Right cardiac atrium (tissue), 5 donors: ENCODE data around the gene FANCF. TPM values are rescaled to one million over a fixed set of nuclear protein-coding genes. Genes with fewer than 3 reads are reported as not detected.
A peak's percentile ranks its signal among the peaks of the same experiment; 100 is the strongest.
"Not testable (repeated sequence)": the region's sequence is repeated elsewhere in the genome, so short reads cannot be mapped to it uniquely, and the experiment has no call there.

ENCODE experiments used
- ATAC-seq, 2 donors: fragments of 200-7000 bp; cut with Tn5 transposase; one replicate each; pipeline versions ENCODE4 v1.8.0 to v1.9.1; 2020; ENCODE audit warnings: moderate library complexity in 2 of 2, mild to moderate bottlenecking in 1 of 2
- DNase-seq, 3 donors: peaks; one replicate each; pipeline ENCODE4 v3.0.0-alpha.2; 2020
- H3K27ac ChIP-seq: one replicate; pipeline ENCODE4 v1.5.1; 2013; ENCODE audit warnings: mild to moderate bottlenecking, low read length, control low read depth, moderate library complexity
- H3K27me3 ChIP-seq: one replicate; pipeline ENCODE4 v1.6.1; 2013; ENCODE audit not compliant: control insufficient read depth, insufficient read depth
- H3K4me1 ChIP-seq: one replicate; pipeline ENCODE4 v1.6.1; 2013; ENCODE audit warnings: low read length; ENCODE audit not compliant: control insufficient read depth, insufficient read depth
- H3K4me3 ChIP-seq: one replicate; pipeline ENCODE4 v1.5.1; 2013; ENCODE audit warnings: low read length, control low read depth
- H3K9me3 ChIP-seq: one replicate; pipeline ENCODE4 v1.6.1; 2013; ENCODE audit warnings: low read length; ENCODE audit not compliant: control insufficient read depth
- WGBS: extraction: QIAGEN DNeasy Blood & Tissue Kit; methylation state at CpG from one replicate; pipeline ENCODE4 v1.1.7; 2013; 5-methylcytosine and 5-hydroxymethylcytosine counted together
- intact Hi-C, 4 donors: fragments of 100-400 bp; cut with DNase I; formaldehyde crosslinking; loops; one replicate each; pipeline versions ENCODE4 v1.11.0 to v1.14.0; 2022 to 2023
- polyA plus RNA-seq: library from polyadenylated mRNA; stranded (reverse); fragments of 200-250 nt; gene quantifications from one replicate; pipeline ENCODE4 v1.2.3, GENCODE V29; 2013
- total RNA-seq, 4 donors: library from RNA; stranded (reverse); fragmentation: NEBNext Ultra II Directional; extraction: Animal tissue kit (Norgen Biotek cat#: 25700); gene quantifications; one replicate each; pipeline ENCODE4 v1.2.1, GENCODE V29; 2021
- donor health status: healthy with polysubstance abuse.
- donor health status: DM: no; HTN: yes; CAD: no.
- donor health status: DM: no; HTN: no; CAD: no.
- donor health status: DM: no; HTN: yes; CAD: no; lungs with severe emphysema.
- donor health status: DM: yes; HTN: yes; CAD: no.

FANCF gene
- total and polyA plus RNA-seq, 5 donors: 3.8 to 7.1 (median 6.1) TPM

DNA sequence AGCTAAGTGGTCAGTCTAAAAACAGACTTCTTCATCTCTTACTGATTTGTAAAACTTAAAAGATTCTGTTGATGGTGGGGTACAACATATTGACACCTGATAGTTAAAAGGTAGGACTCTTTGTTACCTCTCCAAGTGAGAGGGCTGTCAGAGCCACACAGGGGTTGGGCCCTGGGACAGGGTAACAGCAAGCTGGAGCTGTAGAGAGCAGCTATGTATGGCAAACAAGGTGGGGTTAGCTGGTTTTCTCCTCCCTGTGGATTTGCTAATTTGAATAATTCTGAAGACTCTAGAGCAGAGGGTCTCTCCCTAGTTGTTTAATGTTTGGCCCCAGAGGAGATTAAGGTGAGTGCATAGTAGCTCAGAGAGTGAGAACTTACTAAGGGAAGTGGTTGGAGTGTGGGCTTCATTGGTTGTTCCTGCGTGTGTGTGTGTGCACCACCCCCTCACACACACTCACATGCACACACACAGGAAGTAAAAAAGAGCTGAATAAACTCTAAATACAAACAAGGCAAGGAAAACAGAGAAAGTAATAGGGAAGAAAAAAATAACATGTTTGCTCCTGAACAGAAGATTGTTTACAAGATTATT, 31.6 kb upstream of the FANCF start:
- Histone ChIP-seq H3K4me3 (no peak overlapping the region), H3K27me3 (no peaks in the 10 kb centered on the region), H3K27ac (no peak overlapping the region), H3K9me3 (no peaks in the 10 kb centered on the region), H3K4me1 (no peaks in the 10 kb centered on the region)
- DNase-seq (no peak), ATAC-seq (no peak)
- intact Hi-C loops: no loop called here
- 51% methylated on average over 1 of the region's 1 CpG for WGBS

DNA sequence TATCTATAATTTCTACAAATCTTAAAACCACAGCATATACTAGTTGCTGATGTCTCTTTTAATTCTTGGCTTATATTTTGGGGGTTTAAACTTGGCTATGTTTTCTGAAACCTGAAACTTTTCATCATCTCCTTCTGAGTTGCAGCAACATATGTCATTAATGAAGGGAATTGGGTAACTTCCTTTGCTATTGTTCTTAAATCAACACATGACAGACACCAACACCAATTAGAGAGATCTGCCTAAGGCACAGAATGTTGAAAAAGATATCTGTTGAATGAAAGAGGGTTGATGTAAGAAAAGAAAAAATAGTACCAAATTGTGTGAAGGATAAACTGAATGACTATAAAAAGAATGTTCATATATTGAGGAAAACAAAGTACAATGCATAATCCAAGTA, 30.5 kb upstream of the FANCF start:
- H3K9me3 ChIP-seq: no peaks in the 10 kb centered on the region
- ATAC-seq (no peak), DNase-seq (no peak)
- no peak overlapping the region for H3K27ac ChIP-seq
- no peaks in the 10 kb centered on the region for H3K4me1 ChIP-seq
- H3K27me3 ChIP-seq: no peaks in the 10 kb centered on the region
- intact Hi-C loops: no loop called here
- H3K4me3 ChIP-seq: no peak overlapping the region

DNA sequence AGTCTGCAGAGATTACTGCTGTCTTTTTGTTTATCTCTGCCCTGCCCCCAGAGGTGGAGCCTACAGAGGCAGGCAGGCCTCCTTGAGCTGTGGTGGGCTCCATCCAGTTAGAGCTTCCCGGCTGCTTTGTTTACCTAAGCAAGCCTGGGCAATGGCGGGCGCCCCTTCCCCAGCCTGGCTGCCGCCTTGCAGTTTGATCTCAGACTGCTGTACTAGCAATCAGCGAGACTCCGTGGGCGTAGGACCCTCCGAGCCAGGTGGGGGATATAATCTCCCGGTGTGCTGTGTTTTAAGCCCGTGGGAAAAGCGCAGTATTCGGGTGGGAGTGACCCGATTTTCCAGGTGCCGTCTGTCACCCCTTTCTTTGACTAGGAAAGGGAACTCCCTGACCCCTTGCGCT, 26.7 kb upstream of the FANCF start:
- H3K27ac ChIP-seq, ATAC-seq, intact Hi-C loops, H3K9me3 ChIP-seq, H3K27me3 ChIP-seq, H3K4me1 ChIP-seq, H3K4me3 ChIP-seq, DNase-seq: not testable (repeated sequence)
- WGBS: 76% methylated on average over 15 of the region's 15 CpGs

- Histone ChIP-seq H3K9me3 (no peaks in the 10 kb centered on the region), H3K4me1 (no peaks in the 10 kb centered on the region), H3K27ac (no peak overlapping the region), H3K27me3 (no peaks in the 10 kb centered on the region), H3K4me3 (no peak overlapping the region)
- ATAC-seq: no peak
- DNase-seq: no peak
- intact Hi-C loops: no loop called here
Observed at GRCh38 chr11:22641559-22641958, 15.9 kb upstream of the FANCF start.

- no peaks in the 10 kb centered on the region for H3K4me1 ChIP-seq
- H3K27ac ChIP-seq: no peak overlapping the region
- H3K9me3 ChIP-seq: no peaks in the 10 kb centered on the region
- WGBS: 89% methylated on average over 2 of the region's 2 CpGs
- DNase-seq: no peak
- intact Hi-C loops: no loop called here
- ATAC-seq: no peak
- H3K4me3 ChIP-seq: no peak overlapping the region
- no peaks in the 10 kb centered on the region for H3K27me3 ChIP-seq
Observed at GRCh38 chr11:22640862-22641261, 15.2 kb upstream of the FANCF start.

- Histone ChIP-seq H3K9me3 (no peaks in the 10 kb centered on the region), H3K4me1 (peaks cover 4% of the 10 kb centered on the region), H3K4me3 (no peak overlapping the region), H3K27me3 (no peaks in the 10 kb centered on the region), H3K27ac (no peak overlapping the region)
- no peak for DNase-seq
- intact Hi-C loops: no loop called here
- 0% methylated on average over 1 of the region's 1 CpG for WGBS
- ATAC-seq: no peak
Observed at GRCh38 chr11:22635689-22636088, 10.1 kb upstream of the FANCF start.

- no peak overlapping the region for H3K27ac ChIP-seq
- DNase-seq: peak in 2 of 3 donors; percentile 50 to 59
- peaks cover 4% of the 10 kb centered on the region for H3K4me1 ChIP-seq
- intact Hi-C loops: no loop called here
- 72% methylated on average over 3 of the region's 3 CpGs for WGBS
- H3K4me3 ChIP-seq: no peak overlapping the region
- H3K9me3 ChIP-seq: no peaks in the 10 kb centered on the region
- no peaks in the 10 kb centered on the region for H3K27me3 ChIP-seq
- ATAC-seq: no peak
Observed at GRCh38 chr11:22634897-22635629, 9.4 kb upstream of the FANCF start.

- no peak for DNase-seq
- H3K9me3 ChIP-seq: no peaks in the 10 kb centered on the region
- H3K27ac ChIP-seq: no peak overlapping the region
- no peak for ATAC-seq
- peaks cover 4% of the 10 kb centered on the region for H3K4me1 ChIP-seq
- no peaks in the 10 kb centered on the region for H3K27me3 ChIP-seq
- intact Hi-C loops: no loop called here
- H3K4me3 ChIP-seq: no peak overlapping the region
Observed at GRCh38 chr11:22633354-22633902, 7.8 kb upstream of the FANCF start.

GRCh38 chr11:22627421-22627820, 1.8 kb upstream of the FANCF start:
- DNase-seq (no peak), ATAC-seq (no peak)
- 97% methylated on average over 6 of the region's 6 CpGs for WGBS
- intact Hi-C loops: no loop called here
- Histone ChIP-seq H3K4me1 (peaks cover 2% of the 10 kb centered on the region), H3K27ac (no peak overlapping the region), H3K9me3 (no peaks in the 10 kb centered on the region), H3K4me3 (no peak overlapping the region), H3K27me3 (no peaks in the 10 kb centered on the region)

DNA sequence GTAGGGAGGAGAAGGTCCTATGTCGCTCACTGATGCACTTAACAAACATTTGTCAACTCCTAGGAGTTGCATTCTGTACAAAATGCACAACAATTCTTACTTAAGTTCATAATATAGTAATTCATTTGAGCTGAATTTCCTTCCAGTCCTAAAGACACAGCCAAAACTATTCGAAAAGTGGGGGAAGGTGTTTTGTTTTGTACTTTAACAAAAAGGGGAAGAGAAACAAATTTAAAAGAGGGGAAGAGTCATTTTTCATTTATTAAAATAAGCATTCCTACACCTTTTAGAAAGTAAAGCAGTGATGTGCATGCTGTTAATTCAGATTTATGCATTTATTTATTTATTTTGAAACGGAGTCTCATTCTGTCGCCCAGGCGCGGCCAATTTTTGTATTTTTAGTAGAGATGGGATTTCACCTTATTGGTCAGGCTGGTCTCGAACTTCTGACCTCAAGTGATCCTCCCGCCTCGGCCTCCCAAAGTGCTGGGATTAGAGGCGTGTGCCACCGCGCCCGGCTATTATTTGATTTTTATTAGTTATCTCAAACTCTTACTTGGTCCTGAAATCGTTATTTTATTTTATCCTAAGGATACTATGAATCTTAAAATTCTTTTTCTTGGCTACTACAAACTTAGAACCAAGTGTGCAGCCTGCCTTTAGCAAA, 1.1 kb upstream of the FANCF start:
- no peak for DNase-seq
- Histone ChIP-seq H3K9me3 (no peaks in the 10 kb centered on the region), H3K4me3 (no peak overlapping the region), H3K27me3 (no peaks in the 10 kb centered on the region), H3K4me1 (peaks cover 2% of the 10 kb centered on the region), H3K27ac (no peak overlapping the region)
- ATAC-seq: no peak
- intact Hi-C loops: no loop called here
- 95% methylated on average over 14 of the region's 14 CpGs for WGBS

DNA sequence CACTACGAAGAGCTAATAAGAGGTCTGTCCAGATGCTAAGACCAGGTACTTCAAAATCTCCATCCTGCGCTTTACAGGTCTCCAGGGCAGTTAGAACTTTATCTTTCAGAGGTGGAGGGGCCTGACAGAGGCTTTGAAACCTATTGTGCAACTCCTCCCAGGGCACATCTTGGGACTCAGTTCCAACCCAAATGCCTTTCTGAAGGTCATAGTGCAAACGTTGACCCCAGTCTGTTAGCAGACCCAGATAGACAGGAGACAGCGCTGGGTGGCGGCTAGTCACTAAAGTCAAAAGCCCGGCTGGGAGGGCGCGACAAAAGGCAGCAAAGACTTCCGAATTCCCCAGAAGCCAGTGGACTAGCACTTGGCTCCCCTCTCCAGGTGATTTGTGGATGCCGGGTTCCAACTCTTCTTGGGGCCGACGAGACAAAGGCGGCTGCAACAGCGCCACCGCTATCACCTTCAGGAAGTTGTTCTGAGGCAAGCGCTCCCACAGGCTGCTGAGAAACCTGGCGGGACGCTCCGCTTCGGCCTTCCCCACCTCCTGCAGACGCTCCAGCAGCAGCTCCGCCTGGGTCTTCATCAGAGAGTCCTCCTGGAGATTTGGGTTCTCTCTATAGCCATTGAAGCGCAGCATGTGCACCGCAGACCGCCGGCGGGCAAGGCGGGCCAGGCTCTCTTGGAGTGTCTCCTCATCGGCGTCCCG, 728 bp downstream of the FANCF start:
- intact Hi-C loops: no loop called here

More for the DNA sequence above, 728 bp downstream of the FANCF start:
- Histone ChIP-seq H3K9me3 (no peaks in the 10 kb centered on the region), H3K27ac (peak overlapping the region; percentile 97), H3K4me1 (peaks cover 2% of the 10 kb centered on the region), H3K4me3 (peak overlapping the region; percentile 78), H3K27me3 (no peaks in the 10 kb centered on the region)
- WGBS: 4% methylated on average over 31 of the region's 31 CpGs
- peak; percentile 81 to 82 for ATAC-seq
- peak in 2 of 3 donors; percentile 57 to 80 for DNase-seq
